Stimulated activated CD8-positive, alpha-beta memory T cell treated with anti-CD3 and anti-CD28 coated beads, Interleukin-7, amount 100 ng/mL, for 4 hours (primary cell): ENCODE data around the gene METTL16.
A peak's percentile ranks its signal among the peaks of the same experiment; 100 is the strongest.

Experiments
- DNase-seq, 2 donors: peaks; one replicate each; pipeline ENCODE4 v3.0.0-alpha.2; 2020; ENCODE audit warnings: low read depth in 2 of 2

The METTL16 gene

GRCh38 chr17:2414446-2415064 lies 97.1 kb downstream of the METTL16 start:
- DNase-seq: no peak

- no peak for DNase-seq
Observed at GRCh38 chr17:2412561-2413021, 99.1 kb downstream of the METTL16 start.

- no peak for DNase-seq
Observed at GRCh38 chr17:2410951-2411350, 100.7 kb downstream of the METTL16 start.

GRCh38 chr17:2406903-2407790 lies 104.5 kb downstream of the METTL16 start:
- DNase-seq: no peak

GRCh38 chr17:2406271-2406902 lies 105.3 kb downstream of the METTL16 start:
- DNase-seq: no peak

- DNase-seq: no peak
Observed at GRCh38 chr17:2405247-2405926, 106.3 kb downstream of the METTL16 start.

- no peak for DNase-seq
Observed at GRCh38 chr17:2403044-2403443, 108.6 kb downstream of the METTL16 start.

GRCh38 chr17:2402544-2402943 lies 109.1 kb downstream of the METTL16 start:
- no peak for DNase-seq

- DNase-seq: peak; percentile 99 to 100
Observed at GRCh38 chr17:2401426-2402221, 110.1 kb downstream of the METTL16 start.

GRCh38 chr17:2400877-2401425 lies 110.7 kb downstream of the METTL16 start, which contains the start of gene MNT:
TSS of gene MNT (minus strand) at chr17:2401060. CDS start at chr17:2400712, 348 bp downstream.
- peak; percentile 89 to 95 for DNase-seq

GRCh38 chr17:2400474-2400866 lies 111.2 kb downstream of the METTL16 start:
- DNase-seq: peak; percentile 38 to 48

GRCh38 chr17:2399572-2400473 lies 111.9 kb downstream of the METTL16 start:
- peak; percentile 77 to 94 for DNase-seq

GRCh38 chr17:2398655-2399571 lies 112.8 kb downstream of the METTL16 start:
- DNase-seq: peak in 1 of 2 donors; percentile 64

- no peak for DNase-seq
Observed at GRCh38 chr17:2398182-2398581, 113.5 kb downstream of the METTL16 start.

- no peak for DNase-seq
Observed at GRCh38 chr17:2397247-2398171, 114.2 kb downstream of the METTL16 start.

GRCh38 chr17:2396568-2397246 lies 115.0 kb downstream of the METTL16 start:
- peak in 1 of 2 donors; percentile 33 for DNase-seq

- no peak for DNase-seq
Observed at GRCh38 chr17:2396192-2396567, 115.5 kb downstream of the METTL16 start.
